Measurements from ENCODE around the gene ILKAP. TPM values are rescaled to one million over a fixed set of nuclear protein-coding genes. Genes with fewer than 3 reads are reported as not detected.
A peak's percentile ranks its signal among the peaks of the same experiment; 100 is the strongest.

Gene ILKAP
- total RNA-seq, 1 experiment from 2014 or later, result 55.4 TPM

DNA sequence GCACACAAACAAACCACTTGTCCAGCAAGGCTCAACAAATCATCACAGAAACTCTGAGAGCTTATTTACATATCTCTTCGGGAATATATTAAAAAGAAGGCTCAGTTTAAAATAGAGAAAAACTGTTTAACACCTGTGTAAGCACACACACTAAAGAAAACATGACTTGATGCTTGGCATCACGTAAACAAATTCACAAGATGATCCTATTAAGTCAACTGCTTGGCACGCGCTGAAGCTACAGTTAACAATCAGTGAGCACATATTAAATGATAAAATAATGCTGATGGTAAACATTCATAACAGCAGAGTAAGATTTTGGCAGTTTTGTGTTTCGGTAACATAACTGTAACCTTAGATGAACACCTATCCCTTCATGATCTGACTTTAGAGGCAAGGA is 40.7 kb upstream of the ILKAP start:
- Mint-ChIP-seq H3K27ac (ENCODE audit: unreplicated experiment) (no peak overlapping the region), H3K4me3 (ENCODE audit: low read depth, unreplicated experiment) (no peak overlapping the region), H3K9me3 (ENCODE audit: low read depth, unreplicated experiment) (no peaks in the 10 kb centered on the region), H3K36me3 (ENCODE audit: insufficient read depth, unreplicated experiment) (peaks cover 27% of the 10 kb centered on the region), H3K4me1 (ENCODE audit: low read depth, unreplicated experiment) (peaks cover 8% of the 10 kb centered on the region), H3K27me3 (ENCODE audit: unreplicated experiment) (peaks cover 14% of the 10 kb centered on the region)
- DNase-seq, result no peak
- intact Hi-C loops (cut with micrococcal nuclease; ENCODE audit: unreplicated experiment), result no loop called here
- TF ChIP-seq CTCF (IDR thresholded peaks at IDR 0.05; ENCODE audit: unreplicated experiment), result no peak
- BruUV-seq (replicated peaks), result no TSS peak
- CTCF ChIA-PET, result no interaction called here

GRCh38 chr2:238243496-238244076 is 40.1 kb upstream of the ILKAP start:
- CTCF ChIA-PET, result no interaction called here
- no peak overlapping the region for H3K27ac Mint-ChIP-seq (ENCODE audit: unreplicated experiment)
- no peaks in the 10 kb centered on the region for H3K9me3 Mint-ChIP-seq (ENCODE audit: low read depth, unreplicated experiment)
- peaks cover 27% of the 10 kb centered on the region for H3K36me3 Mint-ChIP-seq (ENCODE audit: insufficient read depth, unreplicated experiment)
- intact Hi-C loops (cut with micrococcal nuclease; ENCODE audit: unreplicated experiment), result no loop called here
- no peak for TF ChIP-seq CTCF (IDR thresholded peaks at IDR 0.05; ENCODE audit: unreplicated experiment)
- peaks cover 14% of the 10 kb centered on the region for H3K27me3 Mint-ChIP-seq (ENCODE audit: unreplicated experiment)
- H3K4me1 Mint-ChIP-seq (ENCODE audit: low read depth, unreplicated experiment), result peaks cover 8% of the 10 kb centered on the region
- BruUV-seq (replicated peaks), result no TSS peak
- H3K4me3 Mint-ChIP-seq (ENCODE audit: low read depth, unreplicated experiment), result no peak overlapping the region
- DNase-seq, result no peak

DNA sequence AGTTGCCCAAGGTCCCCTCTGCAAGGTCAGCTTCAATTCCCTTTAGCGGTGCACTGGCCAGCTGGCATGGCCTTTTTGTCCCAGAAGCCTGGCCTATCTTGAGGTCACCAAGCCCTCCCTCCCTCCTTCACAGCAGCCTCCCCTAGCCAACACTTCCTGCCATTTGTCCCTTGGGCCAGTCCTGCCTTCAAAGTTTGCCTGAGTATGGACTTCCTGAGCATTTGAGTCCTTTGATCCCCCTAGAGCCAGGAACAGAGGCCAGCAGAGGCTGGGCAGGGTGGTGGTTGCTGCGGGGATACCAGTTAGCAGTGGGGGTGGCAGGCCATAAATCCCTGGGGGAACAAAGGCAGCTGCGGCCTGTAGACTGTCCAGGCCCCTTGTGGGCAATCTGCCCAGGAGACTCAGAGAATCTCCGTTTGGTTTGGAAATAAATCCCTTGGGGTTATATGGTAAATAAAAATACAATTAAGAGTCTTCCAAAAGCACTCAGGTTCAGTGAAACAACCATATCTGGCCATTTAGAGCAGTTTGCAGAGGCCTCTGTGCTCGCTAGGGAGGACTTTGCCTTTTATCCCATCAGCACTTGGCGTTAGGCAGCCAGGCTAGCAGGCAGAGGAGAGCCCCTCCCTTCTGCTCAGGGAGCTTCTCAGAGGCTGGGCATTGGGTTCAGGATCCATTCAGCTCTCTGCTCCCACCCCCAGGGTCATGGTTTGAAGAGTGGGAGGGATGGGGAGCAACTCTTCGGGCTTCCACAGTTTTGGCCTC is 39.4 kb upstream of the ILKAP start:
- no peak for DNase-seq
- BruUV-seq (replicated peaks), result no TSS peak
- intact Hi-C loops (cut with micrococcal nuclease; ENCODE audit: unreplicated experiment), result no loop called here
- peaks cover 27% of the 10 kb centered on the region for H3K36me3 Mint-ChIP-seq (ENCODE audit: insufficient read depth, unreplicated experiment)
- H3K27ac Mint-ChIP-seq (ENCODE audit: unreplicated experiment), result peak overlapping the region; percentile 0
- peaks cover 14% of the 10 kb centered on the region for H3K27me3 Mint-ChIP-seq (ENCODE audit: unreplicated experiment)
- CTCF ChIA-PET, result no interaction called here
- no peak overlapping the region for H3K4me3 Mint-ChIP-seq (ENCODE audit: low read depth, unreplicated experiment)
- no peaks in the 10 kb centered on the region for H3K9me3 Mint-ChIP-seq (ENCODE audit: low read depth, unreplicated experiment)
- TF ChIP-seq CTCF (IDR thresholded peaks at IDR 0.05; ENCODE audit: unreplicated experiment), result no peak
- H3K4me1 Mint-ChIP-seq (ENCODE audit: low read depth, unreplicated experiment), result peaks cover 8% of the 10 kb centered on the region

GRCh38 chr2:238241970-238242369 is 38.5 kb upstream of the ILKAP start:
- TF ChIP-seq CTCF (IDR thresholded peaks at IDR 0.05; ENCODE audit: unreplicated experiment), result no peak
- CTCF ChIA-PET, result no interaction called here

More at GRCh38 chr2:238241970-238242369, 38.5 kb upstream of the ILKAP start:
- intact Hi-C loops (cut with micrococcal nuclease; ENCODE audit: unreplicated experiment), result no loop called here
- Mint-ChIP-seq H3K36me3 (ENCODE audit: insufficient read depth, unreplicated experiment) (peaks cover 23% of the 10 kb centered on the region), H3K4me3 (ENCODE audit: low read depth, unreplicated experiment) (peak overlapping the region; percentile 83), H3K27ac (ENCODE audit: unreplicated experiment) (peak overlapping the region; percentile 0), H3K4me1 (ENCODE audit: low read depth, unreplicated experiment) (peaks cover 8% of the 10 kb centered on the region), H3K9me3 (ENCODE audit: low read depth, unreplicated experiment) (no peaks in the 10 kb centered on the region), H3K27me3 (ENCODE audit: unreplicated experiment) (peaks cover 14% of the 10 kb centered on the region)
- no TSS peak for BruUV-seq (replicated peaks)
- no peak for DNase-seq
